HL-60 (cell line): ENCODE data around the gene TNFAIP8L3.

Experiments used
- CTCF ChIP-seq: IDR thresholded peaks from one replicate; pipeline ENCODE4 v1.5.1; 2011; ENCODE audit warnings: low read length, control low read depth, inconsistent platforms; ENCODE audit not compliant: insufficient read depth
- POLR2AphosphoS5 ChIP-seq: IDR thresholded peaks from 2 replicates; pipeline ENCODE4 v1.6.1; 2012; ENCODE audit warnings: low read depth
- REST ChIP-seq: IDR thresholded peaks from 2 replicates; pipeline ENCODE4 v1.6.1; 2012; ENCODE audit warnings: low read depth; ENCODE audit not compliant: insufficient replicate concordance

- TF ChIP-seq POLR2AphosphoS5 (no peak), REST (no peak), CTCF (no peak)
These were observed 39.9 kb upstream of the TNFAIP8L3 start for GRCh38 chr15:51134416-51135199.
